SHP77 treated with DMSO at 0.1 percent for 48 hours (cell line): ENCODE measurements around the gene HOOK2.

Source experiments
- DNase-seq: peaks from one replicate; lab custom pipeline; 2025; lab: John Stamatoyannopoulos, UW

HOOK2 gene

DNA sequence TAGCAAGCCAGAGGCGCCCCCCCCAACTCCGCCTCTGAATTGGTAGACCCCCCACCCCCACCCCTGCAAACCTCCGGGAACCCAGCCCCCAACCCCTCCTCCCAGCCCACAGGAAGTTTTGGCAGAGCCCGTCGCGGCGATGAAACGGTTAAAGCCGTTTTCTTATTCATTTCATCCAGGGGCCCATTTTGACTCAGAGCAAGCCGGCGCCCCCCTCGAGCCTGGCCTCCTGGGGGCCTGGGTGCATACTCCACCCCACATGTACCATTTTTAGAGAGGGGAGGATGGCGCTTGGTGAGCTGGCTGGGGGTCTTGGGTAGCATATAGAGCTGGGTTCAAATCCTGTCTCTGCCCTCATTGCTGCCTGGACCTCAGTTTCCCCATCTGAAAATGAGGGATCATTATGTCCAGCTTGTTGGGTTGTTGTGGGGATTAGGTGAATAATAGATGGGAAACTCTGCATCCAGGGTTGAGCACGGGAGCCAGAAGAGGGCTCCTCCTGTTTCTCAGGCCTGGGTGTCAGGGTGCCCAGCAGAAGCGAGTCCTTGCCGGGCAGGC is 8.0 kb upstream of the HOOK2 start:
- no peak for DNase-seq

DNA sequence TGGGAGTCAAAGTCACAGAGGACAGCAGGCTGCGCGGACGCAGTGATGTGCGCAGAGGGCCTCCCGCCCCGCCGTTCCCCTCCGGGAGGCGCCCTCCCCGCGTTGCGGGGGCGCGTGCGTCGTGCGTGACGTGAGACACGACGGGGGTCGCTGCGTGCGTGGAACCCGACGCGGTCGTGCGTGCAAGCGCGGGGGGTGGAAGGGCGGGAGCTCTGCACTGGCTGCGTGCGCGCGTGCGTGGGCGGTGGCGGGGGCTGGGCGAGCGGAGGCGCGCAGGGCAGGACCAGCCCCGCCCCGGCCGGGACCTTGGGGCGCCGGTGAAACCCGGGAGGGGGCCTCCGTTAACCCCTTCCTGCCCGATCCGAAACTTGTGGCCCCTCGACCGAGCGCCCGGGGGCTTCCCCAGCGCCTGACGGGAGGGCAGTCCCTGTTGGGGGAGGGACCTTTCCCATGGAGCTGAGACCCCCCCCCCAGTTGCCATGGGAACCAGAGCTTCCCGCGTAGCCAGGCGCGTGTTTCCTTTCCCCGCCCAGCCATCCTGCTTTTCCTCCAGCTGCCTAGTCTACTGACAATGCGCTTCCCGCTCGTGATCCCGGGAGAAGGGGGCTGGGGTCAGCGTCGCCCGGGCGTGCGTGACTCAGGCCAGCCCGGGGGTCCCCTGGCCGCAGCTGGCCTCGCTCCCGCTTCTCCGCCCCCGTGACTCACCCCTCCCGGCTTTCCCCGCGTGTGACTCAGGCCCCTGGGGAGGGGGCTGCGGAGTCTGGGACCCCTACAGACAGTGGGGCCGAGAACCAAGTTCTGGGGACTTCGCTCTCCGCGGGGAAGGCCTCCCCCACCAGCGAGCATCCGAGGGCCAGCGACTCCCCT is 7.3 kb upstream of the HOOK2 start:
- peak; percentile 10 for DNase-seq

DNA sequence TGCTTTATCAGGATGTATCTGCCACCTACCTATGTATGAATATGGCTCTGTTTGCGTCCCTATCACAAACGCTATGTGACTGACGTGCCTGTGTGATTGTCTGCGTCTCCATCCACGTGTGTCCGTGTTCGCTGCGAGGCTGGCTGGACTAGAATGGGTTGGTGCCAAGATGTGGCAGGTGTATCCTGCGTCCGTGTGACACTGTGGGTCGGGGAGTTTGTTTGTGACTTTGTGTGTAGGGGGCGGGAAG is 6.7 kb upstream of the HOOK2 start:
- no peak for DNase-seq

DNA sequence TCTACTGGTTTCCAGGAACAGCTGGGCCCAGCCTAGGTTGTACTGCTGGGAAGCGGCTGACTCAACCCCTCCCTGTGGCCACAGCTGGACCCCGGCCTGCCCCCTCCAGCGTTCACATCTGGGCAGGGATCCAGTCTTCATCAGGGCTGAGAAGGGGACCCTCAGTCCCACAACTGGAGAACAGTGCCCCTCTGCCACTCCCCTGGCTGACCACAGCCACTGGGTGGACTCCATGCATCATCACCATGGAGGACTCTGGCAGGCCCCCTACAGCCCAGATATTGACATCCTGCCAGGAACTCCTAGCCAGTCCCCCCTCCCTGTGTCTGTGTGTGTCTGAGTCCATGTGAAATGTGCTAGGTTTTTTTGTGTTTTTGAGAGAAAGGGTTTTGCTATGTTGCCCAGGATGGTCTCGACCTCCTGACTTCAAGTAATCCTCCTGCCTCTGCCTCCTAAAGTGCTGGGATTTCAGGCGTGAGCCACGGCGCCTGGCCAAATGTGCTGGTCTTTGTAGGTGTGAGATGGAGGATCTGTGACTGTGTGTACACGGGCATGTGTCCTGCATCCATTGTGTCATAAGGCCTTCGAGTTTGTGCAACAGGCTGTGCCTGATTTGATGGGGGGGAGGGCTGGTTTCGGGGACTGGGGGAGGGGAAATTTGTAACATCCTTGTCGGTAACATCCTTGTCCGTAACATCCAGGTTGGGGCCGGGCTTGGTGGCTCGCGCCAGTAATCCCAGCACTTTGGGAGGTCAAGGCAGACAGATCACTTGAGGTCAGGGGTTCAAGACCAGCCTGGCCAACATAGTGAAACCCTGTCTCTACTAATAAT is 4.0 kb upstream of the HOOK2 start:
- peak; percentile 59 for DNase-seq

DNA sequence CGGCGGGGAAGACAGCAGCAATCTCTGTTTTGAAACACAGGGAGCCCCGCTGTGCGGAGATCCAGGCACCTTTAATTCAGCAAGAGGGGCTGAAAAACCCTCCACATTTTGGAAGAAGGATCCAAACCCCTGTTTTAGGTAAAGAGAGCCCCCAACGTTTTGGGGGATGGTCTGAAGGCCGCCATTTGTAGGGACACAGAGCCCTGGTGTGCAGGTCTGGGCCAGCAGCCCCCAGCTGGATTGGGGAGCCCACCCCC is 3.5 kb upstream of the HOOK2 start:
- no peak for DNase-seq

DNA sequence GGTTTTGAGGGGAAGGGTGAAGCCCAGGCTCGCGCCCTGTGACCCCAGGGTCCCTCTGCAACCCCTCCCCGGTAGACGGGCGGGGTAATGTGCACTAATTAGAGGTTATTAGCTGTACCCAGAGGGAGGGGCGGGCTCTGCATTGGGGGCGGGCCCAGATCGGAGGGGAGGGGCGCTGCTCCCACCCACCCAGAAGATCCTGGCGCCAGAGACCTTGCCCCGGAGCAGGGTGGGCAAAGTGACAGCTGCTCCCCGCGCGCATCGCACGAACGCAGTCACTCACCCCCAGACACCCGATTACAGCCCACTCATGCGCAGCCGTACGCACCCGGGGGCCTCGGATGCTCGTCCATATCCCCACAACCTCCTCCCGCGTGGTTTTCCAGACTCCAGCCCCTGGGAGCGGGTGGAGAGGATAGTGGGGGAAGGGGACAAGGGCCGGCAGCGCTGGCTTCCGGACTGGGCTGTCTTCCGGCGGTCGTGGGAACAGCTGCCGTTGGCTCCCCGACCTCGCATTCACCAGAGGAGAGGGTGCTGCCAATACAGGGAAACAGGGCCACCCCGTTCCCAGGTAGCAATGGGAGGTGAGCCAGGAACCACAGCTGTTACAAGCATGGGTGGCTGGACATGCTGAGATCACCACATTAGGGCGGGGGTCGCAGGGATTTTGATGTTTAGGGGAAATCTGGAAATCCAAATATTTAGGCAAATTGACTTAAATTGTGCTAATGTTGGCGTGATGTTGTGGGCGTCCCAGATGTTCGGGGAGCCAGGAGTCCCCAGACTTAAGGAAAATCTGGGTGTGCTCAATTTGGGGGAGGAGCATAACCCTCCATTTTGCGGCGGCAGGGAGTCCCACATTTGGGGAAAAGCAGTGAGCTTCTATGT is 2.9 kb upstream of the HOOK2 start:
- DNase-seq = peak; percentile 66

DNA sequence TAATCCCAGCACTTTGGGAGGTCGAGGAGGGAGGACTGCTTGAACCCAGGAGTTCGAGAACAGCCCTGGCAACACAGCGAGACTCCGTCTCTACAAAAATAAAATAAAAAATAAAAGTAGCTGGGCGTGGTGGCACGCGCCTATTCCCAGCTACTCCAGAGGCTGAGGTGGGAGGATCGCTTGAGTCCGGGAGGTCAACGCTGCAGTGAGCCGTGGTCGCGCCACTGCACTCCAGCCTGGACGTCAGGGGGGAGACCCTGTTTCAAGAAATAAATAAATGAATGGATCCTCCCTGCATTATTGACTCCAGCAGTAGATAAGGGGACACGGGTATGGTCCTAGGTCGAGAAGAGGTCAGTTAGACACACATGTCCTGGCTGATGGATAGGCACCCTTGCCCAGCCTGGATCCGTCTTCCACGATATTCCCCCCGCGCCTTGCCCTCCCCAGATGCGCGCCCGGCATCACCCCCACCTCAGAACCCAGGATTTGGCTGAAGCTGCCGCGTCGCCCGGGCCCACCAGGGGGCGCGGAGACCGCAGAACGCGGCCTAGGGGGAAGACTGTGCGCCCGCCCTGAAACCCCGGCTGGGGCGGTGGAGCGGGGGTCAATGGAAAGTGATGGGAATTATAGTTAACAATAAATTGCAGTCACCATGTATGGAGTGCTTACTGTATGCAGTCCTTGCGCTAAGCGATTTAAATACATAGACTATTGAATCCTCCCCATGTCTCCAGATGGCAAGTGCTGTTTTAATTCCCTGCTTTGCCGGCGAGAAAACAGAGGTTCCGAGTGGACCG is 2.1 kb upstream of the HOOK2 start:
- peak; percentile 56 for DNase-seq

DNA sequence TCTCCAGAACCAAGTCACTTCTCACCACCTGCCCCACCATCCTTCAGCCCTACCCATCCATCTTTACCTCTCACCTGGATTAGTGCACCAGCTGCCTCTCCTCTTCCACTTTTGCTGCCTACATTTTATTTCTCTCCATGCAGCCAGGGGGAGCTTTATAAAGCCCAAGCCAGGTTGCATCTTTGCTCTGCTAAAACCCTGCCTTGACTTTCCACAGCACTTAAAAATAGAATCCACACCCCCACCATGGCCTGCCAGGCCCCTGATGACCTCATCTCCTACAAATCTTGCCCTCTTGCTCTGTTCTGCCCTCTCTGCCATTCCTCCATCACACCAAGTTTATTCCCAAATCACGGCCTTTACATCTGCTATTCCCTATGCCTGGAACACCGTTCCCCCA is 1.8 kb downstream of the HOOK2 start:
- peak; percentile 34 for DNase-seq

DNA sequence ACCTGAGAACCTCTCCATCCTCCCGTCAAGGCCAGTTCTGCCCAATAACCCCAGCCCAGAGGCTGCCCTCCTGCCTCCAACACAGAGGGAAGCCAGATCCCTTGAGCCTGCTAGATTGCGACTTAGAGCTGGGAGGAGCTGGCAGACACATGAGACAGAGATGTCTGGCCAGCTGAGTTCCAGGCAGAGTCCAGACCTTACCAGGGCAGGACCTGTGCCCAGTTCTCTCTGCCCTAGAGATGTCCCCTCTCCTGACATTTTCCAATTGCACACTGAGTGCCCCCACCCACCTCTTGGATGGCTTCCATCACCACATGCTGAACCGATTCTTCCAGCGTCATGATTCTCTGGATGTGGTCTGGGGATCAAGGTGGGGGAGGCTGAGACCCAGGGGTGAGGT is 3.0 kb downstream of the HOOK2 start:
- no peak for DNase-seq

DNA sequence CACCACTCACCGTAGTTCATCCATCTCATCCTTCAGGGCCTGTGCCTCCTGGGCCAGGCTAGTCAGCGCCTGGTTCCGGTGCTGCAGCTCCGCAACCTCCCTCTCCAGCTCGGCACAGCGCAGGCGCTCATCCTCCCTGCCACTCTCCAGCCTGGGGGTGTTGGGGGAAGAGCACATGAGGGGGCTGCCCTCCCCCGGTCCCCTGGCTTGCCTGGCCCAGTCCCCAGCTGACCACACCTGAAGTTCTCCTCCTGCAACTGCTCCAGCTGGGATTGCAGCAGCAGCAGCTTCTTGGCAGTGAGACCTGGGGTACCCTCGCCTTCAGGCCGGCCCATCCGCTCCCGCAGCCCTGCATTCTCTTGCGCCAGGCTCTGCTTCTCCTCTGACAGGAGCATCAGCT is 4.4 kb downstream of the HOOK2 start:
- no peak for DNase-seq

DNA sequence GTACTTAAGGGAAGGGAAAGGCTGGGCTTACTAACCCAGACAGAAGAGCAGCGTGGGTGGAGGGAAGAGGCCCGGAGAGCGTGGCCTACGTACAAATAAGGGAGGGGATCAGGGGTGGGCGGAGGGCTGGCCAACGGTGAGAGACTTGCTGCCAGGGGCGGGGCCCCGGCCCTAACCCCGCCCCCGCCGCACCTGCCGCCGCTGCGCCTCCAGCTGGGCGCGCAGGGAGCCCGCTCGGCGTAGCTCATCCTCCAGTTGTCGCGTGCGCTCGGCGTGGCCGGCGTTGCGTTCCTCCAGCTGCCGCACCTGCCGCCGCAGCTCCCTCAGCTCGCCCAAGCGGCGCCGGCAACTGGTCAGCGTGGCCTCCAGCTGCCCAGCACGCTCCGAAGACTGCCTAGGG is 5.7 kb downstream of the HOOK2 start:
- peak; percentile 88 for DNase-seq

DNA sequence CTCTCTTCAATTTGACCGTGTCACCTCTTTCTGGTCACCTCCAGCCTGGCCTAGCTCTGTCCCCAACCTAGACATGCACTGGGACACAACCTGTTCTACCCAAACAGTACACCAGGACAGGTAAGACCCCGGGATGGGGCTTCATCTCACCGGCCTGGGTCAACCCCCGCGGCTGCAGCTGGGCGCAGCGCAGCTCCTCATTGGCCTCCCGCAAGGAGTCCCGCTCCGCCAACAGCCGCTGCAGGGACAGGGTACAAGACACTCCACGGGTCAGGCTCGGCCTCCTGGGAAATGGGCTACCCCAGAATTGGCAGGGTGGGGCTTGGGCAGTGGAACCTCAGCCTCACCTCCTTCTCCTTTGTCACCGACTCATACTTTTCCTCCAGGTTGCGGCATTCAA is 7.7 kb downstream of the HOOK2 start:
- DNase-seq = no peak

DNA sequence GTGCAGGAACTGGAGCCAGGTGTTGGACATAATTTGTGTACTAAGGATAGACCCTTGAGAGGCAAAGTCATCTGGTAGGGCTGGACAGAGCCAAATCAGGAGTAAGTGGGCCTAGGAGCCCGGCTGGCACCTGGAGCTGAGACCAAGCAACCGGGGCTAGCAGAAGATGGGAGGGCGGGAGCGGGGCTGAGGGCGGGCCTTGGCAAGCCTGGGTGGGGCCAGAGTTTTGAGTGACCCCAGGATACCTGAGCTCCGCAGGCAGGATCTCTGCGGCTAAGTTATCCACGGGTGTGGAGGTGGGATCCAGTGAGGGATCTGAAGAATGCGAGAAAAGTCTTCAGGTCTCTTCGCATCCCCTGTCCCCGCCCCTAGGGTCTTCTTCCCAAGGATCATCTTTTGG is 8.2 kb downstream of the HOOK2 start:
- no peak for DNase-seq

DNA sequence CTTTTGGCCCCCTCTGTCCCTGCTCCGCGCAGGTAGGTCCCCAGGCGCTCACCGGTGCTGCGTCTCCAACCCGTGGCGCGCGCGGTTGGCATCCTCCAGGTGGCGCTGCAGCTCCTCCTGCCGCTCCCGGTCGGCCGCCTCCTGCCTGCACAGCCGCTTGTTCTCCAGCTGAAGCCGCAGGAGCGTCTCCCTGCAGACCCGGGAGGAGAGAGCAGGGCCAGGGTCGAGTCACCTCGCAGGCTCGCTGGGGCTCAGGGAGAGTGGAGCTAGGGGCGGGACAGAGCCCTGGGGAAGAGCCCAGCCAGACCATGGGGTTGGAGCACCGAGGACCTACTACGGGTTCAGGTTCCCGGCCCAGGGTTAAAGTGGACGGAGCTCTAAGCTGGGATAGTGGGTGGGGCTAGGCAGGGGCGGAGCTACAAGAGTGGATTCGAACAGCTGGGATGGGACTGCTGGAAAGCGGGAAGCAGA is 9.3 kb downstream of the HOOK2 start:
- DNase-seq = peak; percentile 78

DNA sequence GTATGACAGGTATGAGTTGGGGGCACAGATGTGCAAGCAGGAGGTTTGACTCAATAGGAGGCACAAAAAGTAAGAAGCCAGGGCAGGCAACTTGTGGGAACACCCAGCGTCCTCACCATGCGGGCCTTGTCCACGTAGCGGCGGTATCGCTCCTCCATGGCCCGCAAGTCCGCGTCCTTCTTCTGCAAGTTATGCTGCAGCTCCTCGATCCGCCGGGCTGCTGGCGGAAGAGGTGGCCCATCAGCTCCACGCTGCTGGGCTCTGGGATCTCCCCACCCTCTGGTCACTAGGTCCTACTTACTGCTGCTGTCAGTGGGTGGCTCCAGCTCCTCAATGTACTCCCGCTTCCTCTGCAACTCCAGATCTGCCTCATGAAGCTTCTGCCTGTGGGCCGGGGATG is 10.7 kb downstream of the HOOK2 start:
- DNase-seq = no peak

DNA sequence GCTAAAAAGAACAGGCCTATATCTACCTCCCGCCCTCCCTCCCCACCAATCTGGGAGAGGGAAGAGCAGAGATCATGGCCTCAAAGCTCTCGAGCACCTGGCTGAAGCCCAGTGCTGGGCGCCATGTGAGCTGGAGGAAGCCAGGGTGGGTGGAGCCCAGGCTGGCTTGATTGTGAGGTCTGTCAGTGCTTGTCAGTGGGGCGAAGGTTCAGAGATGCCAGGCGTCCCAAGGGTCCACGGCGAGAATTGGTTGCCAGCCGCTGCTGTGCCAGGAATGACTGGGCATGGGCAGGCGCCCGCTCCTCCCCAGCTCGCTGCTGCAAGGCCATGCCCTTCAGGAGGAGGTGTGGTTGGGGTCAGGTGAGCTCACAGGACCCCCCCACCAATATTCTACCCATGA is 12.3 kb downstream of the HOOK2 start:
- no peak for DNase-seq

DNA sequence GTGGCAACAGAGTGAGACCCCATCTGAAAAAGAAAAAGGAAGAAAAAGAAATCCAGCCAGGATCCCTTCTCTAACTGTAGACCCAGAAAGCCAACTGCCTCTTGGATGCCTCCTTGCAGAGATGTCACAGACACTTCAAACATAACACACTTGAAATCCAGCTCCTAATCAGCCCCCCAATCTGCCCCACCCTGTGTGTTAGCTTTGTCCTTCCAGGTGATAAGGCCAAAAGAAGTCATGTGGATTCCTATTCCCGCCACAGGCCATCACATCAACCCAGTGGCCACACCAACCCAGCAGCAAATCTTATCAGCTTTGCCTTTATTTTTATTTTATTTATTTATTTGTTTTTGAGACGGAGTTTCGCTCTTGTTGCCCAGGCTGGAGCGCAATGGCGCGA is 15.7 kb downstream of the HOOK2 start:
- DNase-seq = no peak

DNA sequence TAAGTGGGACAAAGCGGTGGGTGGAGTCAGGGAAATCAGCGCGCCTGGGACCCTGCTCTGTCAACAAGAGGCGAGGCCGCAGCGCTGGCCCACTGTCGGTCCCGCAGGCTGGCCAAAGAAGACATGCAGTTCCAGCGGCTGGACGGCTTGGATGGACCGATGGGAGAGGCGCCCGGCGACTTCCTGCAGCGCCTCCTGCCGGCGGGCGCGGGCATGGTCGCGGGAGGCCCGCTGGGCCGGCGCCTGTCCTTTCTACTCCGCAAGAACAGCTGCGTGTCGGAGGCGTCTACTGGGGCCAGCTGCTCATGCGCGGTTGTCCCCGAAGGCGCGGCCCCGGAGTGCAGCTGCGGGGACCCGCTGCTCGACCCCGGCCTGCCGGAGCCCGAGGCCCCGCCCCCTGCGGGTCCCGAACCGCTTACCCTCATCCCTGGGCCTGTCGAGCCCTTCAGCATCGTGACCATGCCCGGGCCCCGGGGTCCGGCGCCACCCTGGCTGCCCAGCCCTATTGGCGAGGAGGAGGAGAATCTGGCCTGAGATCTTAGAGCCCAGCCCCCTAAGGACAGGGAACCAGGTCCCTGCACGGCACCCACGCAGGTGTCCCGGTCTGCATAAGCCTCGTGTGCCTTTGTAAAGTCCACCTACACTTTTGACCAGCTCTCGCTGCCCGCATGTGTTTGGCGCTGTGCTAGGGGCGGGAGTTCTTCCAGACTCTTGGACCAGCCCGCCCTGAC is 17.6 kb downstream of the HOOK2 start:
- peak; percentile 73 for DNase-seq

DNA sequence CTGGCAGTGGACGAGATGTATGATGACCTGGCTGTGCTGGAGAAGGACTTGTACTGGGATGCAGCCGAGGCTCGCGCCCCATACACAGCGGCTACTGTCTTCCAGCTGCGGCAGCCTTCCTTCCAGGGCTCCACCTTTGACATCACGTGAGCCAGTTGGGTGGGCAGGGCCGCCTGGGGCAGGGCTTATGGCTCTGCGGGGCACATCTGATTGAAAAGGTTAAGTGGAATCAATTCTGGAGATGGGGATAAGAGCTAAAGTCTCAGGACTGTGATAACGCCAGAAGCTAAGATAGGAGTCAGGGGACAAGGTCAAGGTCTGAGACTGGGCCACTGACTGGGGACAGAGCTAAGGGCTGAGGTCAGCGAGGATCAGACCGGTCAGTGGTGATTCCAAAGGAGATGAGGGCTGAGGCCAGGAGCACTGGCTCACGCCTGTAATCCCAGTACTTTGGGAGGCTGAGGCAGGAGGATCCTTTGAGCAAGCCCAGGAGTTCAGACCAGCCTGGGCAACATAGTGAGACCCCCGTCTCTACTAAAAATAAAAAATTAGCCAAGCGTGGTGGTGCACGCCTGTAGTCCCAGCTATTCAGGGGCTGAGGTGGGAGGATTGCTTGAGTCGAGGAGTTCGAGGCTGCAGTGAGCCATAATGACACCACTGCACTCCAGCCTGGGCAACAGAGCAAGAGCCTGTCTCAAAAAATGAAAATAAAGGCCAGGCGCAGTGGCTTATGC is 19.0 kb downstream of the HOOK2 start:
- DNase-seq = no peak
